Measurements from ENCODE around the gene SLC12A4.
"Not testable (repeated sequence)": the region's sequence is repeated elsewhere in the genome, so short reads cannot be mapped to it uniquely, and the experiment has no call there.

Gene SLC12A4

GRCh38 chr16:67940446-67941089 is 27.9 kb downstream of the SLC12A4 start:
- no peak for DNase-seq

- peak; percentile 29 for DNase-seq
Measured at GRCh38 chr16:67939507-67940445, 28.7 kb downstream of the SLC12A4 start.

- not testable (repeated sequence) for DNase-seq
Measured at GRCh38 chr16:67937713-67938112, 30.7 kb downstream of the SLC12A4 start.

GRCh38 chr16:67936880-67937605 is 31.4 kb downstream of the SLC12A4 start:
- peak; percentile 84 for DNase-seq

GRCh38 chr16:67936124-67936879 is 32.1 kb downstream of the SLC12A4 start, which contains the start of gene PSMB10:
Gene PSMB10 (minus strand): TSS chr16:67936850. CDS start chr16:67936749, 101 bp downstream.
- DNase-seq = no peak

GRCh38 chr16:67935402-67936123 is 32.9 kb downstream of the SLC12A4 start:
- DNase-seq = peak; percentile 98

GRCh38 chr16:67935101-67935401 is 33.4 kb downstream of the SLC12A4 start:
- DNase-seq = no peak

- DNase-seq = no peak
Measured at GRCh38 chr16:67934306-67935100, 33.9 kb downstream of the SLC12A4 start.

GRCh38 chr16:67933805-67934204 is 34.6 kb downstream of the SLC12A4 start:
- DNase-seq = no peak

- no peak for DNase-seq
Measured at GRCh38 chr16:67932462-67932840, 36.0 kb downstream of the SLC12A4 start.

- DNase-seq = no peak
Measured at GRCh38 chr16:67931712-67932461, 36.5 kb downstream of the SLC12A4 start, which contains the start of gene CTRL. Gene CTRL (minus strand): TSS chr16:67931862. CDS start chr16:67931852, 10 bp downstream.

- DNase-seq = no peak
Measured at GRCh38 chr16:67930678-67931211, 37.7 kb downstream of the SLC12A4 start.

GRCh38 chr16:67930191-67930590 is 38.2 kb downstream of the SLC12A4 start:
- no peak for DNase-seq

GRCh38 chr16:67928561-67929364 is 39.7 kb downstream of the SLC12A4 start:
- peak; percentile 79 for DNase-seq

- no peak for DNase-seq
Measured at GRCh38 chr16:67928147-67928546, 40.3 kb downstream of the SLC12A4 start.

GRCh38 chr16:67927131-67927941 is 41.1 kb downstream of the SLC12A4 start:
- no peak for DNase-seq

GRCh38 chr16:67926181-67926750 is 42.2 kb downstream of the SLC12A4 start:
- DNase-seq = no peak

All from CD4-positive, alpha-beta T cell treated with Interleukin-12 subunit alpha and Interleukin-12 subunit beta, for 1 hour (primary cell).